GM12891 (cell line): ENCODE results near the gene TMEM168. TPM values are rescaled to one million over a fixed set of nuclear protein-coding genes. Genes with fewer than 3 reads are reported as not detected.
A peak's percentile ranks its signal among the peaks of the same experiment; 100 is the strongest.
"Not testable (repeated sequence)": the region's sequence is repeated elsewhere in the genome, so short reads cannot be mapped to it uniquely, and the experiment has no call there.

Experiments
- DNase-seq: peaks from one replicate; pipeline ENCODE4 v3.0.0; 2011; ENCODE audit warnings: low spot score; ENCODE audit not compliant: insufficient read length
- FAIRE-seq: peaks from 2 replicates; lab custom pipeline; 2011; peaks lifted over from hg19 to GRCh38; lab: Jason Lieb, UNC
- PAX5 ChIP-seq: IDR thresholded peaks from 2 replicates; pipeline ENCODE4 v1.6.1; 2011; ENCODE audit warnings: low read length, moderate library complexity, mild to moderate bottlenecking; ENCODE audit not compliant: insufficient read depth, severe bottlenecking
- POLR2A ChIP-seq: IDR thresholded peaks from 2 replicates; pipeline ENCODE4 v1.6.1; 2011; ENCODE audit warnings: low read depth, low read length, control low read depth
- POLR2AphosphoS5 ChIP-seq: IDR thresholded peaks from 2 replicates; pipeline ENCODE4 v1.6.1; 2011; ENCODE audit warnings: low read depth, low read length, control low read depth
- POU2F2 ChIP-seq: IDR thresholded peaks from 2 replicates; pipeline ENCODE4 v1.6.1; 2011; ENCODE audit warnings: low read depth, mild to moderate bottlenecking, control low read depth, low read length, moderate library complexity
- SPI1 ChIP-seq: IDR thresholded peaks from 2 replicates; pipeline ENCODE4 v1.6.1; 2011; ENCODE audit warnings: low read depth, low read length, control low read depth
- TAF1 ChIP-seq: IDR thresholded peaks from 2 replicates; pipeline ENCODE4 v1.6.1; 2011; ENCODE audit warnings: low read depth, low read length, control low read depth
- polyA plus RNA-seq: library from polyadenylated mRNA; unstranded; fragments of >200 nt; gene quantifications from one replicate; pipeline ENCODE4 v1.2.1, GENCODE V29; 2012; ENCODE audit warnings: low read depth, missing spikeins, inconsistent platforms; ENCODE audit not compliant: missing spikeins

Gene TMEM168
- 9.6 TPM for polyA plus RNA-seq

GRCh38 chr7:112789817-112790585 is at the start of gene TMEM168:
Gene TMEM168 (minus strand): TSS chr7:112790393. CDS start chr7:112784825, 5,568 bp downstream.
- FAIRE-seq = peak; percentile 89
- TF ChIP-seq PAX5 (no peak), POLR2A (peak; percentile 94), POU2F2 (peak; percentile 57), POLR2AphosphoS5 (peak; percentile 78), SPI1 (no peak), TAF1 (peak; percentile 75)
- DNase-seq = peak; percentile 51

- not testable (repeated sequence) for DNase-seq, FAIRE-seq
These were observed 45.7 kb upstream of the TMEM168 start for GRCh38 chr7:112835928-112836327.

GRCh38 chr7:112833082-112833481 is 42.9 kb upstream of the TMEM168 start:
- no peak for FAIRE-seq
- no peak for DNase-seq
- no peak for TF ChIP-seq POU2F2
- TF ChIP-seq SPI1 = no peak
- TF ChIP-seq POLR2AphosphoS5 = no peak
- TF ChIP-seq TAF1 = no peak
- TF ChIP-seq PAX5 = no peak
- no peak for TF ChIP-seq POLR2A

- no peak for TF ChIP-seq TAF1
- no peak for TF ChIP-seq POU2F2
- TF ChIP-seq POLR2A = no peak
- no peak for TF ChIP-seq SPI1
- DNase-seq = no peak
- FAIRE-seq = no peak
These were observed 40.6 kb upstream of the TMEM168 start for GRCh38 chr7:112830769-112831168.

GRCh38 chr7:112828696-112829095 is 38.5 kb upstream of the TMEM168 start:
- TF ChIP-seq SPI1 (no peak), PAX5 (no peak), POLR2A (no peak), TAF1 (no peak), POU2F2 (no peak), POLR2AphosphoS5 (no peak)
- no peak for FAIRE-seq
- DNase-seq = no peak

- TF ChIP-seq POU2F2 = no peak
- TF ChIP-seq TAF1 = no peak
- TF ChIP-seq SPI1 = no peak
- no peak for TF ChIP-seq PAX5
- no peak for TF ChIP-seq POLR2A
- TF ChIP-seq POLR2AphosphoS5 = no peak
- no peak for DNase-seq
- no peak for FAIRE-seq
These were observed 31.2 kb upstream of the TMEM168 start for GRCh38 chr7:112821345-112821744.

- no peak for DNase-seq
- FAIRE-seq = no peak
- TF ChIP-seq POU2F2 = no peak
- TF ChIP-seq POLR2AphosphoS5 = no peak
- TF ChIP-seq TAF1 = no peak
- TF ChIP-seq SPI1 = no peak
- TF ChIP-seq PAX5 = no peak
These were observed 29.3 kb upstream of the TMEM168 start for GRCh38 chr7:112819536-112819935.

GRCh38 chr7:112806156-112806555 is 16.0 kb upstream of the TMEM168 start:
- no peak for DNase-seq
- no peak for TF ChIP-seq POU2F2
- no peak for FAIRE-seq

- TF ChIP-seq POLR2AphosphoS5 = no peak
- TF ChIP-seq SPI1 = no peak
- no peak for TF ChIP-seq POLR2A
- no peak for TF ChIP-seq TAF1
- TF ChIP-seq POU2F2 = no peak
- TF ChIP-seq PAX5 = no peak
- DNase-seq (no peak), FAIRE-seq (no peak)
These were observed 12.2 kb upstream of the TMEM168 start for GRCh38 chr7:112802406-112802805.

- no peak for FAIRE-seq
- TF ChIP-seq POLR2AphosphoS5 = no peak
- no peak for TF ChIP-seq SPI1
- no peak for TF ChIP-seq POLR2A
- TF ChIP-seq TAF1 = no peak
- TF ChIP-seq PAX5 = no peak
- no peak for TF ChIP-seq POU2F2
- DNase-seq = no peak
These were observed 10.3 kb upstream of the TMEM168 start for GRCh38 chr7:112800486-112800885.
